ENCODE measurements around the gene ARHGAP31. TPM values are rescaled to one million over a fixed set of nuclear protein-coding genes. Genes with fewer than 3 reads are reported as not detected.

ARHGAP31 gene
- total RNA-seq, 1 experiment from 2014 or later: 12.0 TPM

GRCh38 chr3:119310071-119310470, 15.9 kb downstream of the ARHGAP31 start:
- no peaks in the 10 kb centered on the region for H3K27me3 ChIP-seq (replicated peaks; ENCODE audit: insufficient read depth, low read depth, low read length, poor library complexity)
- intact Hi-C loops (cut with micrococcal nuclease; ENCODE audit: unreplicated experiment): no loop called here
- no TSS peak for BruUV-seq (replicated peaks)
- POLR2A ChIA-PET (ENCODE audit: low non-redundant PET): no interaction called here
- H3K4me1 ChIP-seq (ENCODE audit: insufficient read depth, low read length, poor library complexity, severe bottlenecking): no peaks in the 10 kb centered on the region
- CTCF ChIA-PET: no interaction called here
- TF ChIP-seq CTCF (conservative IDR thresholded peaks at IDR 0.05; ENCODE audit: low read depth, low read length) (no peak), EZH2 (IDR thresholded peaks at IDR 0.05; ENCODE audit: borderline replicate concordance, low read depth, low read length, poor library complexity, severe bottlenecking) (no peak)
- no peak for DNase-seq (ENCODE audit: low spot score)
- no peaks in the 10 kb centered on the region for H3K36me3 ChIP-seq (ENCODE audit: insufficient read depth, low read length, poor library complexity, severe bottlenecking)
- H3K9me3 ChIP-seq (ENCODE audit: low read depth, low read length, poor library complexity, severe bottlenecking): no peaks in the 10 kb centered on the region
- no peak overlapping the region for H3K4me3 ChIP-seq (ENCODE audit: low read depth, low read length, poor library complexity, severe bottlenecking)
- H3K27ac ChIP-seq (ENCODE audit: low read depth, low read length, poor library complexity, severe bottlenecking): no peak overlapping the region

- Histone ChIP-seq H3K36me3 (ENCODE audit: insufficient read depth, low read length, poor library complexity, severe bottlenecking) (no peaks in the 10 kb centered on the region), H3K27ac (ENCODE audit: low read depth, low read length, poor library complexity, severe bottlenecking) (no peak overlapping the region), H3K4me3 (ENCODE audit: low read depth, low read length, poor library complexity, severe bottlenecking) (no peak overlapping the region), H3K4me1 (ENCODE audit: insufficient read depth, low read length, poor library complexity, severe bottlenecking) (no peaks in the 10 kb centered on the region), H3K27me3 (replicated peaks; ENCODE audit: insufficient read depth, low read depth, low read length, poor library complexity) (no peaks in the 10 kb centered on the region), H3K9me3 (ENCODE audit: low read depth, low read length, poor library complexity, severe bottlenecking) (no peaks in the 10 kb centered on the region)
- intact Hi-C loops (cut with micrococcal nuclease; ENCODE audit: unreplicated experiment): no loop called here
- no peak for TF ChIP-seq EZH2 (IDR thresholded peaks at IDR 0.05; ENCODE audit: borderline replicate concordance, low read depth, low read length, poor library complexity, severe bottlenecking)
- no peak for TF ChIP-seq CTCF (conservative IDR thresholded peaks at IDR 0.05; ENCODE audit: low read depth, low read length)
- no peak for DNase-seq (ENCODE audit: low spot score)
- ChIA-PET POLR2A (ENCODE audit: low non-redundant PET) (no interaction called here), CTCF (no interaction called here)
- no TSS peak for BruUV-seq (replicated peaks)
These were observed 17.1 kb downstream of the ARHGAP31 start for GRCh38 chr3:119311081-119311925.

GRCh38 chr3:119313461-119313860, 19.3 kb downstream of the ARHGAP31 start:
- Histone ChIP-seq H3K4me1 (ENCODE audit: insufficient read depth, low read length, poor library complexity, severe bottlenecking) (no peaks in the 10 kb centered on the region), H3K9me3 (ENCODE audit: low read depth, low read length, poor library complexity, severe bottlenecking) (no peaks in the 10 kb centered on the region), H3K4me3 (ENCODE audit: low read depth, low read length, poor library complexity, severe bottlenecking) (no peak overlapping the region), H3K36me3 (ENCODE audit: insufficient read depth, low read length, poor library complexity, severe bottlenecking) (no peaks in the 10 kb centered on the region), H3K27me3 (replicated peaks; ENCODE audit: insufficient read depth, low read depth, low read length, poor library complexity) (no peaks in the 10 kb centered on the region), H3K27ac (ENCODE audit: low read depth, low read length, poor library complexity, severe bottlenecking) (no peak overlapping the region)
- no peak for DNase-seq (ENCODE audit: low spot score)
- CTCF ChIA-PET: no interaction called here
- TF ChIP-seq EZH2 (IDR thresholded peaks at IDR 0.05; ENCODE audit: borderline replicate concordance, low read depth, low read length, poor library complexity, severe bottlenecking): no peak
- no peak for TF ChIP-seq CTCF (conservative IDR thresholded peaks at IDR 0.05; ENCODE audit: low read depth, low read length)
- BruUV-seq (replicated peaks): no TSS peak
- intact Hi-C loops (cut with micrococcal nuclease; ENCODE audit: unreplicated experiment): no loop called here
- POLR2A ChIA-PET (ENCODE audit: low non-redundant PET): no interaction called here
